ENCODE results near the gene TLE6. TPM values are rescaled to one million over a fixed set of nuclear protein-coding genes. Genes with fewer than 3 reads are reported as not detected.
A peak's percentile ranks its signal among the peaks of the same experiment; 100 is the strongest.
"Not testable (repeated sequence)": the region's sequence is repeated elsewhere in the genome, so short reads cannot be mapped to it uniquely, and the experiment has no call there.

Gene TLE6
- total RNA-seq: 1 to 10 TPM; 5.3 to 7.8 TPM

GRCh38 chr19:2977001-2977745, at the start of gene TLE6:
Gene TLE6, plus strand, starts transcription at chr19:2977564. Its CDS starts 670 bp downstream, at chr19:2978234.
- peak; percentile 72 for ATAC-seq (ENCODE audit: insufficient number of reproducible peaks, low FRiP score, low read depth)
- peak; percentile 74 for DNase-seq (ENCODE audit: low spot score)
- Histone ChIP-seq H3K27ac (peak within 1 kb of the TSS in 1 of 2 donors; percentile 41), H3K4me3 (peak within 1 kb of the TSS; percentile 69), H3K36me3 (no peaks in the 10 kb centered on the region), H3K4me1 (ENCODE audit: control insufficient read depth in 1 of 2, low read depth in 2 of 2) (peaks cover 24 to 25% of the 10 kb centered on the region in 2 donors), H3K9me3 (no peaks in the 10 kb centered on the region), H3K27me3 (replicated peaks; ENCODE audit: insufficient read depth) (no peaks in the 10 kb centered on the region)
- TF ChIP-seq CTCF (IDR thresholded peaks at IDR 0.05): no peak

GRCh38 chr19:2933490-2933910, 43.9 kb upstream of the TLE6 start:
- H3K36me3 ChIP-seq: peaks cover 22% of the 10 kb centered on the region
- no peak for TF ChIP-seq CTCF (IDR thresholded peaks at IDR 0.05)
- H3K9me3 ChIP-seq: peaks cover 23% of the 10 kb centered on the region
- no peaks in the 10 kb centered on the region for H3K4me1 ChIP-seq (ENCODE audit: control insufficient read depth in 1 of 2, low read depth in 2 of 2)
- no peaks in the 10 kb centered on the region for H3K27me3 ChIP-seq (replicated peaks; ENCODE audit: insufficient read depth)
- no peak for ATAC-seq (ENCODE audit: insufficient number of reproducible peaks, low FRiP score, low read depth)
- no peak overlapping the region for H3K4me3 ChIP-seq
- no peak for DNase-seq (ENCODE audit: low spot score)
- no peak overlapping the region for H3K27ac ChIP-seq

GRCh38 chr19:2935863-2936262, 41.5 kb upstream of the TLE6 start:
- H3K4me3 ChIP-seq; H3K27me3 ChIP-seq (replicated peaks; ENCODE audit: insufficient read depth); H3K4me1 ChIP-seq (ENCODE audit: control insufficient read depth in 1 of 2, low read depth in 2 of 2); ATAC-seq (ENCODE audit: insufficient number of reproducible peaks, low FRiP score, low read depth); H3K27ac ChIP-seq; DNase-seq (ENCODE audit: low spot score): not testable (repeated sequence)
- peaks cover 23% of the 10 kb centered on the region for H3K9me3 ChIP-seq
- H3K36me3 ChIP-seq: peaks cover 29% of the 10 kb centered on the region

- peaks cover 6% of the 10 kb centered on the region for H3K36me3 ChIP-seq
- H3K27ac ChIP-seq: no peak overlapping the region
- no peak for DNase-seq (ENCODE audit: low spot score)
- no peaks in the 10 kb centered on the region for H3K27me3 ChIP-seq (replicated peaks; ENCODE audit: insufficient read depth)
- H3K4me1 ChIP-seq (ENCODE audit: control insufficient read depth in 1 of 2, low read depth in 2 of 2): peaks cover 0 to 14% of the 10 kb centered on the region in 2 donors
- TF ChIP-seq CTCF (IDR thresholded peaks at IDR 0.05): no peak
- no peak overlapping the region for H3K4me3 ChIP-seq
- no peak for ATAC-seq (ENCODE audit: insufficient number of reproducible peaks, low FRiP score, low read depth)
- H3K9me3 ChIP-seq: no peaks in the 10 kb centered on the region
Observed at GRCh38 chr19:2942928-2943640, 34.3 kb upstream of the TLE6 start.

- H3K4me1 ChIP-seq (ENCODE audit: control insufficient read depth in 1 of 2, low read depth in 2 of 2): peaks cover 4 to 18% of the 10 kb centered on the region in 2 donors
- DNase-seq (ENCODE audit: low spot score) (no peak), ATAC-seq (ENCODE audit: insufficient number of reproducible peaks, low FRiP score, low read depth) (peak; percentile 2)
- no peaks in the 10 kb centered on the region for H3K9me3 ChIP-seq
- peak overlapping the region; percentile 50 to 52 for H3K27ac ChIP-seq
- TF ChIP-seq CTCF (IDR thresholded peaks at IDR 0.05): no peak
- peaks cover 3% of the 10 kb centered on the region for H3K36me3 ChIP-seq
- peak overlapping the region; percentile 97 for H3K4me3 ChIP-seq
- no peaks in the 10 kb centered on the region for H3K27me3 ChIP-seq (replicated peaks; ENCODE audit: insufficient read depth)
Observed at GRCh38 chr19:2944403-2944774, 33.0 kb upstream of the TLE6 start.
